HEK293T (cell line): ENCODE results near the gene ADH6.

ENCODE experiments used
- CTCF ChIA-PET: fragments of 350-600 bp; formaldehyde crosslinking; extraction: SDS; loops from one replicate; lab custom pipeline; 2021; ENCODE audit warnings: antibody characterized with exemption, inconsistent platforms; lab: Yijun Ruan, JAX
- POLR2A ChIA-PET: fragments of 350-600 bp; formaldehyde crosslinking; extraction: SDS; loops from one replicate; lab custom pipeline; 2020; ENCODE audit warnings: antibody characterized with exemption, inconsistent platforms; lab: Yijun Ruan, JAX
- DNase-seq: peaks from one replicate; pipeline ENCODE4 v3.0.0; 2012; ENCODE audit warnings: mixed read lengths; ENCODE audit errors: extremely low spot score
- ARNT ChIP-seq: fragments of 450-650 bp; IDR thresholded peaks from 2 replicates; pipeline ENCODE4 v1.6.1; 2017; ENCODE audit warnings: mild to moderate bottlenecking
- BHLHE40 ChIP-seq: fragments of 450-650 bp; IDR thresholded peaks from 2 replicates; pipeline ENCODE4 v1.6.1; 2016; ENCODE audit warnings: mild to moderate bottlenecking, moderate library complexity, borderline replicate concordance
- CTBP1 ChIP-seq: fragments of 450-650 bp; IDR thresholded peaks from 2 replicates; pipeline ENCODE4 v1.6.1; 2016; ENCODE audit warnings: borderline replicate concordance
- ELF4 ChIP-seq: fragments of 450-650 bp; IDR thresholded peaks from 2 replicates; pipeline ENCODE4 v1.6.1; 2017; ENCODE audit warnings: antibody characterized with exemption
- FOXA1 ChIP-seq: fragments of 450-650 bp; IDR thresholded peaks from 2 replicates; pipeline ENCODE4 v1.6.1; 2016; ENCODE audit warnings: mild to moderate bottlenecking
- FOXK2 ChIP-seq: fragments of 450-650 bp; IDR thresholded peaks from 2 replicates; pipeline ENCODE4 v1.6.1; 2016; ENCODE audit warnings: mild to moderate bottlenecking
- FOXM1 ChIP-seq: fragments of 450-650 bp; IDR thresholded peaks from 2 replicates; pipeline ENCODE4 v1.6.1; 2017; ENCODE audit warnings: mild to moderate bottlenecking, borderline replicate concordance
- HDGF ChIP-seq: fragments of 450-650 bp; IDR thresholded peaks from 2 replicates; pipeline ENCODE4 v1.6.1; 2017; ENCODE audit warnings: antibody characterized with exemption, borderline replicate concordance
- L3MBTL2 ChIP-seq: fragments of 450-650 bp; conservative IDR thresholded peaks from 2 replicates; pipeline ENCODE4 v1.6.1; 2016; ENCODE audit warnings: mild to moderate bottlenecking
- LEF1 ChIP-seq: fragments of 450-650 bp; IDR thresholded peaks from 2 replicates; pipeline ENCODE4 v1.6.1; 2017; ENCODE audit warnings: mild to moderate bottlenecking, borderline replicate concordance
- NFRKB ChIP-seq: fragments of 450-650 bp; IDR thresholded peaks from 2 replicates; pipeline ENCODE4 v1.6.1; 2016; ENCODE audit warnings: mild to moderate bottlenecking, moderate library complexity
- PKNOX1 ChIP-seq: fragments of 450-650 bp; IDR thresholded peaks from 2 replicates; pipeline ENCODE4 v1.6.1; 2016
- SP1 ChIP-seq: fragments of 450-650 bp; IDR thresholded peaks from 2 replicates; pipeline ENCODE4 v1.6.1; 2017
- SUZ12 ChIP-seq: fragments of 450-650 bp; IDR thresholded peaks from 2 replicates; pipeline ENCODE4 v1.6.1; 2016; ENCODE audit warnings: mild to moderate bottlenecking
- TARDBP ChIP-seq: fragments of 450-650 bp; IDR thresholded peaks from 2 replicates; pipeline ENCODE4 v1.6.1; 2016
- ZNF384 ChIP-seq: fragments of 450-650 bp; IDR thresholded peaks from 2 replicates; pipeline ENCODE4 v1.6.1; 2016

Gene ADH6

GRCh38 chr4:99179626-99180025, 39.4 kb downstream of the ADH6 start:
- TF ChIP-seq FOXM1 (no peak), SUZ12 (no peak), PKNOX1 (no peak), L3MBTL2 (no peak), BHLHE40 (no peak), ARNT (no peak), NFRKB (no peak), FOXK2 (no peak), FOXA1 (no peak), TARDBP (no peak), HDGF (no peak), ELF4 (no peak), LEF1 (no peak), CTBP1 (no peak), ZNF384 (no peak), SP1 (no peak)
- ChIA-PET POLR2A (no interaction called here), CTCF (no interaction called here)
- no peak for DNase-seq

- TF ChIP-seq PKNOX1: no peak
- TF ChIP-seq ZNF384: no peak
- TF ChIP-seq CTBP1: no peak
- no peak for TF ChIP-seq FOXA1
- TF ChIP-seq FOXK2: no peak
- TF ChIP-seq L3MBTL2: no peak
- TF ChIP-seq LEF1: no peak
- TF ChIP-seq BHLHE40: no peak
- no peak for TF ChIP-seq SUZ12
- TF ChIP-seq NFRKB: no peak
- TF ChIP-seq ARNT: no peak
- TF ChIP-seq HDGF: no peak
- POLR2A ChIA-PET: no interaction called here
Observed at GRCh38 chr4:99179178-99179577, 39.9 kb downstream of the ADH6 start.

GRCh38 chr4:99166544-99166943, 52.5 kb downstream of the ADH6 start:
- DNase-seq: no peak
- CTCF ChIA-PET: no interaction called here
- TF ChIP-seq HDGF: no peak
- TF ChIP-seq ARNT: no peak
- no peak for TF ChIP-seq PKNOX1
- no peak for TF ChIP-seq FOXK2
- TF ChIP-seq FOXM1: no peak
- TF ChIP-seq TARDBP: no peak
- TF ChIP-seq SP1: no peak
- no peak for TF ChIP-seq ZNF384
- TF ChIP-seq L3MBTL2: no peak
- POLR2A ChIA-PET: no interaction called here

More at GRCh38 chr4:99179178-99179577, 39.9 kb downstream of the ADH6 start:
- DNase-seq: no peak
- CTCF ChIA-PET: no interaction called here

GRCh38 chr4:99165978-99166377, 53.1 kb downstream of the ADH6 start:
- no peak for TF ChIP-seq HDGF
- TF ChIP-seq PKNOX1: no peak
- TF ChIP-seq CTBP1: no peak
- no peak for TF ChIP-seq BHLHE40
- TF ChIP-seq SUZ12: no peak
- TF ChIP-seq ELF4: no peak
- no peak for TF ChIP-seq LEF1
- no peak for TF ChIP-seq ARNT
- no peak for TF ChIP-seq FOXM1
- no peak for TF ChIP-seq FOXA1
- TF ChIP-seq SP1: no peak
- no peak for TF ChIP-seq FOXK2
- no peak for TF ChIP-seq TARDBP
- DNase-seq: no peak
- POLR2A ChIA-PET: no interaction called here
- CTCF ChIA-PET: no interaction called here

- ChIA-PET POLR2A (no interaction called here), CTCF (no interaction called here)
- DNase-seq: no peak
- TF ChIP-seq PKNOX1 (no peak), FOXA1 (no peak), ELF4 (no peak), NFRKB (no peak), FOXK2 (no peak), ZNF384 (no peak), LEF1 (no peak), BHLHE40 (no peak), HDGF (no peak), ARNT (no peak), L3MBTL2 (no peak), FOXM1 (no peak), CTBP1 (no peak), SUZ12 (no peak), TARDBP (no peak), SP1 (no peak)
Observed at GRCh38 chr4:99161373-99162099, 57.5 kb downstream of the ADH6 start.
